Measurements from ENCODE around the gene FSTL3.

FSTL3 gene

GRCh38 chr19:648904-649801 is 27.0 kb upstream of the FSTL3 start:
- DNase-seq (ENCODE audit: low read depth, low spot score), result no peak
- no peak for TF ChIP-seq CTCF (IDR thresholded peaks at IDR 0.05; ENCODE audit: insufficient read depth, low read length, missing control alignments)
- POLR2A ChIA-PET, result no interaction called here
- H3K4me3 ChIP-seq (ENCODE audit: low read depth, low read length), result no peak overlapping the region
- CTCF ChIA-PET, result interaction anchor here (1.4 kb wide), 1 partner anchor 9 kb away, joined by 3 read pairs; the partner anchor contains the start of gene FGF22

- no peak for TF ChIP-seq CTCF (IDR thresholded peaks at IDR 0.05; ENCODE audit: insufficient read depth, low read length, missing control alignments)
- ChIA-PET CTCF (interaction anchor here (0.6 to 1.4 kb wide), 3 partner anchors 10 to 84 kb away, joined by 3 read pairs; partner anchors contain the start of gene FGF22), POLR2A (no interaction called here)
- H3K4me3 ChIP-seq (ENCODE audit: low read depth, low read length), result no peak overlapping the region
- DNase-seq (ENCODE audit: low read depth, low spot score), result no peak
Observed at GRCh38 chr19:650121-650520, 26.1 kb upstream of the FSTL3 start.

DNA sequence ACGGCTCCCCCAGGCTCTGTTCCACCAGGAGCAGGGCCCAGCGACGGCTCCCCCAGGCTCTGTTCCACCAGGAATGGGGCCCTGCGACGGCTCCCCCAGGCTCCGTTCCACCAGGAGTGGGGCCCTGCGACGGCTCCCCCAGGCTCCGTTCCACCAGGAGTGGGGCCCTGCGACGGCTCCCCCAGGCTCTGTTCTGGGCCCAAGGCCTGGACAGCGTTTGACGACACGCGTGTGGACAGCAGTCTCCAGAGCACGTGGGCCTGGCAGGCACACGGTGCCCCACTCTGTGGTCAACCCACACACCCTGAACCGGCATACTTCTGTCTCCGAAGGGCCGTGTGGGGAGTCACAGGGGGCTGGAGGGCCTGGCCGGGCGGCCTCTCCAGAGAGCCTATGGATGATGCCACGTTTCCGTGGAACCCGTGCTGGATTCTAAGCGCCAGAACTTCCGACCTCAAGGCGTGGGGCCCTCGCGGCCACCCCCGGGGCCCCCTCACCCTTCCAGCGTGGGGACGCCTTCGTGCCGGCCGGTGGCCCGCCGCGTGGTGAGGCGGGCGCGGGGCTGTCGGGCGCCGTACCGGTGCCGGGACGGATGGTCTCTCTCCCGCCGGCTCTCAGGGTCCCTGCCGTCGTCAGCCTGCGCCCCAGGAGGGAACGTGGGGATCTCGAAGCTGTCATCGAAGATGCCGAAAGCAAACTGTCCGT is 24.9 kb upstream of the FSTL3 start:
- no peak for DNase-seq (ENCODE audit: low read depth, low spot score)
- TF ChIP-seq CTCF (IDR thresholded peaks at IDR 0.05; ENCODE audit: insufficient read depth, low read length, missing control alignments), result no peak
- no peak overlapping the region for H3K4me3 ChIP-seq (ENCODE audit: low read depth, low read length)
- CTCF ChIA-PET, result no interaction called here
- POLR2A ChIA-PET, result no interaction called here

DNA sequence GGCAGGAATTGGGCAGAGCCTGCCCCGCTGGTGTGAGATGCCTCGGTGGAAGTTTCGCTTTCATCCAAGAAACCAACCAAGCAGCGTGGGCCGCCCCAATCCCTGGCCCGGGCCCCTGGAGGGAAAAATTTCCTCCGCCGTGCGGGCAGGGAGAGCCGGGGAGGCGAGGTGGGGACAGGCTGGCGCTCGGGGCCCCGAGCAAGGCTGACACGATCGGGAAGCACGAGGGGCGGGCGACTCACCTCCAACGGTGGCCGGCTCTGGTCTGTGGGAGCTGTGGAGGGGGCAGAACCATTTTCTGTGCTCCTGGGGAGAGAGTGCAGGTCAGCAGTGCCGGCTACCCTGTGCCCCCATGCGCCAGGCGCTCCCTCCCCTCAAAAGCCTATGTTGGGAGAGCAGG is 24.2 kb upstream of the FSTL3 start:
- no peak for TF ChIP-seq CTCF (IDR thresholded peaks at IDR 0.05; ENCODE audit: insufficient read depth, low read length, missing control alignments)
- no peak for DNase-seq (ENCODE audit: low read depth, low spot score)
- ChIA-PET POLR2A (no interaction called here), CTCF (no interaction called here)
- H3K4me3 ChIP-seq (ENCODE audit: low read depth, low read length), result no peak overlapping the region

DNA sequence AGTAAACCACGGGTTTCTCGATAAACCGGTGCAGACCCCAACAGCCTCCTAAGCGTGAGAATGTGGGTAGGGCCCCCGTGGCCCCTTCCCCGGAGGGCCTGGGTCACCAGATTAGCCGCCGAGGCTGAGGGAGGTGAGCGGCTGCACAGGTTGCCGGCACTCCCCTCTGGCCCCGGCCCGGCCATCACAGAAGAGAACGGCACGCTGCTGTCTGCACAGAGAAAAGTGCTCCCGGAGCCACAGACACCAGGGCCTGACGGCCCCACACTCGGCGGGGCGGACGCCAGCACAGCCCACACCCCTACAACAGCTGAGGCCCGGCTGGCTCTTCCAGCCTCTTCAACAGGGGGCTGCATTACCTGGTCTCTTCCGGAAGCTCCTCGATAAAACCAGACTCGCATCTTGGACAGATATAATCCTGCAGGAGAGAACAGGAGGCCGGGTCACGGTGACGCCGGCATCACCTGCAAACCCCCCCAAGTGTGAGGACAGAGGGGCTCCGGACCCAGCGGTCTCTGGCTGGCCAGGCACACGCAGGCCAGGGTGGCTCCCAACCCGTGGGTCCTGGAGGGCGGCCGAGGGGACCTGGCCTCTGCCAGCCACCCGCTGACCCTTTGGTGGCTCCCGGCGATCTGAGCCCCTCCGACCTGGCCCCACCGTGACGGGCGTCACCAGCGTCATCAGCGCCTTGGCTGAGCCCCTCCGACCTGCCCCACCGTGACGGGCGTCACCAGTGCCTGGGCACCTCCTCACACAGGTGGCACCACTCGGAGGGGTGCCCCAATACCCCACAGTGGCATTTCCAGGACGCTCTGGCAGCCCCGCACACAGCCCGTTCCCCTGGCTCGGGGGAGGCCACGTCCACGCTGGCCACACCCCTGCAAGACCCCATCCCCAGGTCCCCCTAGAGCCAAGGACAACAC is 23.5 kb upstream of the FSTL3 start:
- no peak for DNase-seq (ENCODE audit: low read depth, low spot score)
- H3K4me3 ChIP-seq (ENCODE audit: low read depth, low read length), result no peak overlapping the region
- POLR2A ChIA-PET, result no interaction called here
- CTCF ChIA-PET, result no interaction called here
- no peak for TF ChIP-seq CTCF (IDR thresholded peaks at IDR 0.05; ENCODE audit: insufficient read depth, low read length, missing control alignments)
